ENCODE results near the gene SACS.

DNA sequence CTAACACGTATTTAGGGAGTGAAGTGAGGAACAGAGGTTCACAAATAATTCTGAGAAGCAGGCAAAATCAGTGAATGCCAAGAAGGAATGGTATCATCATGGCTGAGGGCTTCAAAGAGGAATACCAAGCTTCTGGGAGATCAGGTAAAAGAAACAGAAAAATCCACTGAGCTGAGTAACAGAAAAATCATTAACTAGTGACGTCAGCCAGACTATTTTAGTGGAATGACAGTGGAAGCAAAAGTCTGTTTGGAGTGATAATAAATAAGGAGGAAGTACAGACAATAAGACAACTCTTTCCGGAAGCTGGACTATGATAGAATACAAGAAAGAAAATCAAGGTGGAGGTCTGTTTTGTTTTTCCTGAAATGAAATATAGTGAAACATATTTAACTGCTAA, 83.5 kb downstream of the SACS start:
- TF ChIP-seq CTCF (IDR thresholded peaks at IDR 0.05; ENCODE audit: low read depth, low read length) (no peak), EZH2phosphoT487 (IDR thresholded peaks at IDR 0.05; ENCODE audit: low read depth) (no peak)
